HCT116 (cell line): Measurements from ENCODE around the gene UXS1.

ENCODE experiments used
- ATF3 ChIP-seq: IDR thresholded peaks from 2 replicates; pipeline ENCODE4 v1.6.1; 2012
- CEBPB ChIP-seq: IDR thresholded peaks from 2 replicates; pipeline ENCODE4 v1.6.1; 2012; ENCODE audit warnings: low read depth
- CTCF ChIP-seq, 3 experiments: fragments of 200-600 bp in 1 of 3; sonication (generic) in 1 of 3; IDR thresholded peaks in 2 of 3; conservative IDR thresholded peaks in 1 of 3; 2 replicates each; pipeline ENCODE4 v1.5.1; 2012 to 2017; ENCODE audit warnings: low read depth in 2 of 3, low read length in 2 of 3, antibody characterized with exemption in 1 of 3, borderline replicate concordance in 1 of 3, control low read depth in 1 of 3, mild to moderate bottlenecking in 1 of 3, mixed read lengths in 1 of 3, mixed run types in 1 of 3, moderate library complexity in 1 of 3; ENCODE audit not compliant: insufficient read depth in 1 of 3
- EZH2 ChIP-seq: fragments of 200-600 bp; sonication (generic); IDR thresholded peaks from 2 replicates; pipeline ENCODE4 v1.6.1; 2017; ENCODE audit warnings: antibody characterized with exemption, mixed run types
- EZH2phosphoT487 ChIP-seq: fragments of 200-600 bp; IDR thresholded peaks from 2 replicates; pipeline ENCODE4 v1.6.1; 2018; ENCODE audit warnings: antibody characterized with exemption, borderline replicate concordance
- POLR2A ChIP-seq: IDR thresholded peaks from 2 replicates; pipeline ENCODE4 v1.7.0; 2011; ENCODE audit warnings: borderline replicate concordance; ENCODE audit not compliant: insufficient read depth, insufficient read length; ENCODE audit errors: extremely low read depth
- POLR2AphosphoS5 ChIP-seq: IDR thresholded peaks from 2 replicates; pipeline ENCODE4 v1.6.1; 2011; ENCODE audit warnings: mild to moderate bottlenecking, low read depth, low read length, moderate library complexity
- SIN3A ChIP-seq: IDR thresholded peaks from 2 replicates; pipeline ENCODE4 v1.6.1; 2012; ENCODE audit warnings: low read depth
- TCF7L2 ChIP-seq: IDR thresholded peaks from 2 replicates; pipeline ENCODE4 v1.7.0; 2011; ENCODE audit warnings: borderline replicate concordance, inconsistent platforms; ENCODE audit not compliant: insufficient read depth, insufficient read length; ENCODE audit errors: extremely low read depth
- YY1 ChIP-seq: IDR thresholded peaks from 2 replicates; pipeline ENCODE4 v1.6.1; 2011; ENCODE audit warnings: low read length, low read depth, moderate library complexity, mild to moderate bottlenecking; ENCODE audit not compliant: insufficient replicate concordance; ENCODE audit errors: extremely low read depth
- ZBTB33 ChIP-seq: IDR thresholded peaks from 2 replicates; pipeline ENCODE4 v1.6.1; 2011; ENCODE audit warnings: mild to moderate bottlenecking, low read length, moderate library complexity; ENCODE audit not compliant: insufficient replicate concordance; ENCODE audit errors: extremely low read depth
- ZFX ChIP-seq: fragments of 450-650 bp; IDR thresholded peaks from 2 replicates; pipeline ENCODE4 v1.6.1; 2017

GRCh38 chr2:106106622-106107508 lies 87.2 kb downstream of the UXS1 start:
- TF ChIP-seq CTCF (IDR thresholded peaks at IDR 0.05 in 2 of 3, conservative IDR thresholded peaks at IDR 0.05 in 1 of 3; ENCODE audit: borderline replicate concordance in 1 of 3, insufficient read depth in 1 of 3, low read depth in 2 of 3, low read length in 2 of 3) (no peak), CEBPB (no peak), POLR2AphosphoS5 (no peak), YY1 (no peak), EZH2 (no peak), ZBTB33 (no peak), POLR2A (no peak), SIN3A (no peak), ZFX (no peak), ATF3 (no peak), TCF7L2 (no peak), EZH2phosphoT487 (no peak)
